ENCODE measurements around the gene SMG6.

GRCh38 chr17:2232244-2232638 lies 71.3 kb downstream of the SMG6 start:
- TF ChIP-seq EZH2phosphoT487 (IDR thresholded peaks at IDR 0.05; ENCODE audit: borderline replicate concordance, low read depth) (no peak), JUND (IDR thresholded peaks at IDR 0.05) (no peak), FOXM1 (IDR thresholded peaks at IDR 0.05; ENCODE audit: low read depth) (no peak), CTCF (IDR thresholded peaks at IDR 0.05) (no peak), POLR2AphosphoS5 (IDR thresholded peaks at IDR 0.05; ENCODE audit: low read depth, low read length) (no peak), NRF1 (IDR thresholded peaks at IDR 0.05; ENCODE audit: low read depth, low read length) (no peak), EP300 (IDR thresholded peaks at IDR 0.05; ENCODE audit: borderline replicate concordance in 1 of 2, low read depth in 1 of 2, low read length in 1 of 2) (no peak), TCF12 (IDR thresholded peaks at IDR 0.05) (no peak), MXI1 (IDR thresholded peaks at IDR 0.05; ENCODE audit: low read depth, low read length) (no peak), TEAD4 (IDR thresholded peaks at IDR 0.05; ENCODE audit: borderline replicate concordance, insufficient read depth) (no peak), MEF2A (IDR thresholded peaks at IDR 0.05; ENCODE audit: borderline replicate concordance, low read depth) (no peak), TAF1 (IDR thresholded peaks at IDR 0.05; ENCODE audit: borderline replicate concordance, low read depth, low read length) (no peak)
- TF ChIP-seq, protein P1, sequence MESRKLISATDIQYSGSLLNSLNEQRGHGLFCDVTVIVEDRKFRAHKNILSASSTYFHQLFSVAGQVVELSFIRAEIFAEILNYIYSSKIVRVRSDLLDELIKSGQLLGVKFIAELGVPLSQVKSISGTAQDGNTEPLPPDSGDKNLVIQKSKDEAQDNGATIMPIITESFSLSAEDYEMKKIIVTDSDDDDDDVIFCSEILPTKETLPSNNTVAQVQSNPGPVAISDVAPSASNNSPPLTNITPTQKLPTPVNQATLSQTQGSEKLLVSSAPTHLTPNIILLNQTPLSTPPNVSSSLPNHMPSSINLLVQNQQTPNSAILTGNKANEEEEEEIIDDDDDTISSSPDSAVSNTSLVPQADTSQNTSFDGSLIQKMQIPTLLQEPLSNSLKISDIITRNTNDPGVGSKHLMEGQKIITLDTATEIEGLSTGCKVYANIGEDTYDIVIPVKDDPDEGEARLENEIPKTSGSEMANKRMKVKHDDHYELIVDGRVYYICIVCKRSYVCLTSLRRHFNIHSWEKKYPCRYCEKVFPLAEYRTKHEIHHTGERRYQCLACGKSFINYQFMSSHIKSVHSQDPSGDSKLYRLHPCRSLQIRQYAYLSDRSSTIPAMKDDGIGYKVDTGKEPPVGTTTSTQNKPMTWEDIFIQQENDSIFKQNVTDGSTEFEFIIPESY (IDR thresholded peaks at IDR 0.05; ENCODE audit: borderline replicate concordance, low read depth): no peak
